Urinary bladder (tissue), 4 donors: Measurements from ENCODE around the gene LIN7A. TPM values are rescaled to one million over a fixed set of nuclear protein-coding genes. Genes with fewer than 3 reads are reported as not detected.
A peak's percentile ranks its signal among the peaks of the same experiment; 100 is the strongest.

Experiments
- DNase-seq: peaks from one replicate; pipeline ENCODE4 v3.0.0-alpha.2; 2015; ENCODE audit errors: extremely low spot score
- H3K27ac ChIP-seq: one replicate; pipeline ENCODE4 v1.5.1; 2013; ENCODE audit warnings: low read depth, mild to moderate bottlenecking, moderate library complexity
- H3K36me3 ChIP-seq: one replicate; pipeline ENCODE4 v1.6.1; 2013; ENCODE audit warnings: mild to moderate bottlenecking, moderate library complexity; ENCODE audit not compliant: insufficient read depth
- H3K4me1 ChIP-seq: one replicate; pipeline ENCODE4 v1.6.1; 2013; ENCODE audit warnings: mild to moderate bottlenecking, moderate library complexity; ENCODE audit not compliant: insufficient read depth
- H3K4me3 ChIP-seq: one replicate; pipeline ENCODE4 v1.5.1; 2013; ENCODE audit warnings: low read depth, low read length
- WGBS: extraction: QIAGEN DNeasy Blood & Tissue Kit; methylation state at CpG from one replicate; pipeline ENCODE4 v1.1.7; 2013; 5-methylcytosine and 5-hydroxymethylcytosine counted together
- polyA plus RNA-seq: library from polyadenylated mRNA; stranded (reverse); fragments of 200-250 nt; gene quantifications from one replicate; pipeline ENCODE4 v1.2.3, GENCODE V29; 2013
- total RNA-seq: library from RNA; depleted of rRNA; stranded (reverse); fragments of >200 nt; gene quantifications from one replicate; pipeline ENCODE4 v1.2.3, GENCODE V29; 2014
- donor health status: healthy with polysubstance abuse.
- donor health status: healthy.

LIN7A gene
- total and polyA plus RNA-seq, 2 donors = 6.2 to 31.2 TPM

DNA sequence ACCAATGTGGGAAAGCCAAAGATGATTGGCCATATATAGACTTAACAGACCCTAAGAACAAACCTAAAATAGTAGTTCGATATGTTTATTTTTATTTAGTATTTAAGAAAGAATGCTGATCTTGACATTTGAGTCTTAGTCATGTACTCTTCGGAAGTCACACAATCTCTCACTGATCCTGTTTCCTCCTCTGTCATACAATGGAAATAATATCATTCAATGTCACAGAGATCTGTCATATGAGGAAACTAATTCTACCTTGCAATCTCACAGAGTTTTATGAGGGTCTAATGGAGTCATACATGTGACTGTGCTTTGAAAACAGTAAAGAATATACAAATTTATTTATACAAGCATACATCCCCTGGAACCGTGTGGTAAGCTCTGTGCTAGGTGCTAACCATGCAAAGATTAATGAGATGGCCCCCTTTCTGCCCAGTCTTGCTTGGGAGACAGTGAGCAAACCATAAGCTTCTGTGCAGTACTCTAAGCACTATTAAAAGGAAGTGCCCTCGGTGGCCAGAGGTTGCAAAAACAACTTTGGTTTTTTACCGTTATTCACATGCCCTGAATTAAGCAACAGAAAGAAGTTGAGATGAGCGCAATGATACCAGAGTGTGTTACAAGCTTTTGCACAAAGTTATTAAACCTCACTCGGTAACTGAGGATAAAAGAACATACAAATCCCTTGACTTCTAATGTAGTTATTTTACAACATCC, 1.7 kb upstream of the LIN7A start:
- H3K4me1 ChIP-seq = no peaks in the 10 kb centered on the region
- no peaks in the 10 kb centered on the region for H3K36me3 ChIP-seq
- H3K4me3 ChIP-seq = no peak overlapping the region
- WGBS = 69% methylated on average over 7 of the region's 7 CpGs
- DNase-seq = no peak
- no peak overlapping the region for H3K27ac ChIP-seq

DNA sequence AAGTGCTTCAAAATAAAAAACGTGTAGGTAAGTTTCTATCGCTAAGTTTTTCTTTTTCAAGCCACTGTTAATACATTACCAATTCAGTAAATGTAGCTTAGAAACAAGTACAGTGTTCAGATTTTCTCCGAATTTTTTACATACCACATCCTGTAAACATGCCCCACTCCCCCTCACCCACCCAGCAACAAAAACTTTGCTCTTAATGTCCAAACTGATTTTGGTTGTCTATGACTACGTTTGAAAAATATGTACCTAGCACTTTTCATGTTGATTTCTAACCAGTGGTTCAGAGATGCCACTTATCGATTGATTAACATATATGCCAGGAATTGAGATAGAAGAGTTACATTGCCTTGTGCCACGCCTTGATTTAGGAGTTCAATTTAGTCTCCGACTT, 663 bp upstream of the LIN7A start:
- 80% methylated on average over 7 of the region's 7 CpGs for WGBS
- Histone ChIP-seq H3K4me1 (no peaks in the 10 kb centered on the region), H3K36me3 (no peaks in the 10 kb centered on the region), H3K4me3 (no peak overlapping the region), H3K27ac (no peak overlapping the region)
- no peak for DNase-seq

DNA sequence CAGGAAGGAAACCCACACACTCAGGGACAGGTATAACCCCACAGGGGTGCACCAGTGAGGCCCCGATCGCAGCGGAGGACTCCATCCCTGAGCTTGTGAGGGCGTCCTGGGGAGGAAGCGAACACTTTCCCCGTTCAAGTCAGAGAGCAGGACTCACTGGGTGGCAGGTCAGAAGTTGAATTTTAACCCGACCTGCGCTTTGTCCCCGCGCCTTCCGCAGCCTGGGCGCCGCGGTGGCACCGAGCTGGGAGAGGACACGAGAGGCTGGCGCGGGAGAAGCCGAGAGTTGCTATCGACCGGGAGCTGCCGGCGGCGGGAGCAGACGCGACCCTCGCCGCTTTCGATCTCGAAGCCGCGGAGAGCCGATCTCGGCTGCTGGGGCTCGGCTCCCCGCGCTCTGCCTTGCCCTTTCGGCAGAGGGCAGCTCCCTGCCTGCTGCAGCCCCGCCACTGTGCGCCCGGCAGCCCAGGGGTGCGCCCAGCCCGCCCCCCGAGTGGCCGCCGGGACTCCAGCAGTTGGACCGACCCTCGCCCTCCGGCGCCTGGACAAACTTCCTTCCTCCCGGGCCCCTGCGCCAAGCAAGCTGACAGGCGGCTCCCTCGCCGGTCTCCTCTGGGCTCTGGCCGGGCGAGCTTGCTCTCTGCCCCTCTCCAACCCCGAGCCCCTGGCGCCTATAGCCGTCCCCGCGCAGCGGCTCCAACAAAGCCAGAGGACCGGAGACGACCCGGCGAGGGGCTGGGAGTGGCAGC, 918 bp downstream of the LIN7A start:
- peak overlapping the region; percentile 66 for H3K4me3 ChIP-seq
- H3K27ac ChIP-seq = peak overlapping the region; percentile 82
- no peaks in the 10 kb centered on the region for H3K36me3 ChIP-seq
- under 1% methylated on average over 67 of the region's 67 CpGs for WGBS
- DNase-seq = no peak
- no peaks in the 10 kb centered on the region for H3K4me1 ChIP-seq

DNA sequence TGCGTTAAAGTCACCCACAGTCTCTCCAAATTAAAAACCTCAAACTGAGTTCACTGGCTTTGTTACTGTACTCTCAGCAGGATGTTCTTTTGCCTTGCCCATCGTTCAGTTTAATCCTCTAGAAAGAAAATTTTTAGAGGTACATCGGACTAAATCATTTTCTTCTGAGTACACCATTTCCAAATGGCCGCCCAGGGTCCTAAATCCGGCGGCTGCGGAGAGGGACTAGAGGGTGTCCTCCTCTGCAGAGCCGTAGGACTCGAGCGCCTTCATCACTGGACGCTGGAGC, 1.4 kb downstream of the LIN7A start:
- Histone ChIP-seq H3K4me3 (peak overlapping the region; percentile 66), H3K27ac (no peak overlapping the region), H3K4me1 (no peaks in the 10 kb centered on the region), H3K36me3 (no peaks in the 10 kb centered on the region)
- DNase-seq = no peak
- whole genome bisulfite sequencing = 2% methylated on average over 11 of the region's 11 CpGs

DNA sequence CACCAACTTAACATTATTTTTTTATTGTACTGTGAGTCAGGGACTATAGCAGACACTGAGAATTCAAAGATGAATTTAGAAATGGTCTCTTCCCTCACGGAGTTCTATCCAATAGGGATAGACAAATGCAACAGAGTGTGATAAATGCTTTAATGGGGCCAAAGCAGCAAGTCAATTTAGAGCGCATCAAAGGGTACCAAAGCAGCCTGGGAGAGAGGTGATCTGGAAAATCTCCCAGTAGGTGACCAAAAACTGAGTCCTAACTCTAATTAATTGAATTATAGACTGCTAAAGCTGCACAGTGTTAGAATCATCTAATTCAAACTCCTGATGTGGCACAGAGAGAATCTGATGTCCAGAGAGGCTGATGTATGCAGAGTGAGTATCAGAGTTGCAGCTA, 2.6 kb downstream of the LIN7A start:
- no peak for DNase-seq
- Histone ChIP-seq H3K27ac (no peak overlapping the region), H3K4me3 (no peak overlapping the region), H3K36me3 (no peaks in the 10 kb centered on the region), H3K4me1 (no peaks in the 10 kb centered on the region)
- WGBS = 93% methylated on average over 2 of the region's 2 CpGs

DNA sequence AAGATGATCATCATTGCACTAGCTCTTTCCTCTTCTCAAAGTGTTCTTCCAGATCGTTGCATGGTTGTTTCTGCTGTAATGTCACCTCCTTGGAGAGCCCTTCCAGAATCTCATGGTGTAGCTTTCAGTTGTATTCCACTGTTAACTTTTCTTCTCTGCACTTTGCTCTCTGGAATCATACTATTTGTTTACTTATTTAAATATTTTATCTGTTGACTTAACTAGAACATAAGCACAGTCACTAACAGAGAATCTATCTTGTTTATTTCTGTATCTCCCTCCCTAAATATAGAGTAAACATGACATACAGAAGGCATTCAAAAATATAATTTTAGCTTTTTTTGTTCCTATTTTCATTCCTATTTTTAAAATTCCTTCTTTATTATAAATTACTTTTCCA, 11.8 kb downstream of the LIN7A start:
- DNase-seq = no peak
- no peaks in the 10 kb centered on the region for H3K36me3 ChIP-seq
- WGBS = 70% methylated on average over 1 of the region's 1 CpG
- no peak overlapping the region for H3K27ac ChIP-seq
- H3K4me1 ChIP-seq = no peaks in the 10 kb centered on the region
- H3K4me3 ChIP-seq = no peak overlapping the region

DNA sequence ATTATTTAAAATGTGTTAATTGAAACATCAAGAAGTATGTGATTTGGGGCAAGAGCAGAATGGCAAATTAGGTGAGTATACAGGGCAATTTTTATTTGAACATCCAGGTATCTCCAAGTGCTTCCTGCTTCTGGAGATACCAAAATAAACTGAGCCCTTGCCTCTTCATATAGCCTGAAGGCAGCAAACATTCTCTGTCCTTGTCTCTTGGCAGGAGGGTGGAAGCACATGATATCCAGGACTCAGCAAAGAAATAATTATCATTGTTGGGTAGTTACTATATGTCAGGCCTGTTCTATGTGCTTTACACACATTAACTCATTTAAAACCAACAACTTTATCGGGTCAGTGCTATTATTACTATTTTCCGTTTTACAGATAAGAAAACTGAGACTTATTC, 12.5 kb downstream of the LIN7A start:
- H3K4me3 ChIP-seq = no peak overlapping the region
- H3K4me1 ChIP-seq = no peaks in the 10 kb centered on the region
- H3K36me3 ChIP-seq = no peaks in the 10 kb centered on the region
- no peak overlapping the region for H3K27ac ChIP-seq
- WGBS = 76% methylated on average over 2 of the region's 2 CpGs
- no peak for DNase-seq

DNA sequence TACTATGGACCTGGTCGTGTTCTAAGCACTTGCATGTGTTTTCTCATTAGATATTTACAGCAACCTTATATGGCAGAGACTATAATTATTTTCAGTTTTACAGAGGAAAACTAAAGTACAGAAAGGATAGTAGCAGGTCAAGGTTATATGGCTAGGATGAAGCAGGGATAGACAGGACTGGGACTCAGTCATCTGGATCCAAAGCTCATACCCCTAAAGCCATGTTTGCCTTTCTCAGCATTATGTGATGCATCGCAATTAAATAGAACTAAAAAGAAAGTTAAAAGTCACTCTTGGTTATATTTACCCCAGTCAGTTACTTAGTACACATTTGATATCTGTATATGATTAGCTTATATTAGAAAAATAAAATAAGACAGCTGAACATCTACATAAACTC, 13.3 kb downstream of the LIN7A start:
- no peak overlapping the region for H3K4me3 ChIP-seq
- no peak overlapping the region for H3K27ac ChIP-seq
- no peaks in the 10 kb centered on the region for H3K4me1 ChIP-seq
- no peaks in the 10 kb centered on the region for H3K36me3 ChIP-seq
- DNase-seq = no peak
- WGBS = 92% methylated on average over 2 of the region's 2 CpGs

DNA sequence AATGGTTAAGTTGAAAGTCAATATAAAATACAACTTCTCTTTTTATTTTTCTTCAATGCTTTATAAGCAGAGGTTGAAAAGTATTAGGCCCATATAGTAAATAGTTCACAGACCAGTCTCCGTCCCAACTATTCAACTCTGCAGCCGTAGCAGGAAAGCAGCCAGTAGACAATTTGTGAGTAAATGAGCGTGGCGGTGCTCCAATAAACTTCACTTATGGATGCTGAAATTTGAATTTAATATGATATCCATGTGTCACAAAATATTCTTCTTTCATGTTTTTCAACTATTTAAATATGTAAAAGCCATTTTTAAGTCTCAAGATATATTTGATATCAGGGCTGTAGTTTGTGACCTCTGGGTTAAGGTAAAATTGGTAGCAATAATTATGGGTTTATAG, 17.7 kb downstream of the LIN7A start:
- Histone ChIP-seq H3K36me3 (no peaks in the 10 kb centered on the region), H3K4me1 (peaks cover 2% of the 10 kb centered on the region), H3K4me3 (no peak overlapping the region), H3K27ac (no peak overlapping the region)
- no peak for DNase-seq
- WGBS = 98% methylated on average over 4 of the region's 4 CpGs

DNA sequence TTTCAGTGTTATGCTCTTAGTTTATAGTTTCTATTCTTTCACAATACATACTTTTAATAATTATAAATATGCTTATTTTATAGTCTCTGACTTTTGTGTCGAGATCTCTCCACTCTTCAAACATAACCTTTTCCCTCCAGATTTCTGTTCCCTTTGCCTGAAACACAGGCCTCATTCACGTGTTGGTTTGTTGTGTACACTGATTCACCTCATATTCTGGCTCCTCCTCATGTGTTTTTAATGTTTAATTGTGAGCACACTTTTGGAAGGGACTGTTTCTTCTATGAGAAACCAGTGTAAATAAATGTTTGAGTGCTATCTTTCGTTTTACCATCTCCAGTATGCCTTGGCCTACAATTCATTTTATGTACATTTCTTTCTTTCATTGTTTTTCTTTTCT, 20.1 kb downstream of the LIN7A start:
- Histone ChIP-seq H3K4me1 (peaks cover 2% of the 10 kb centered on the region), H3K36me3 (no peaks in the 10 kb centered on the region), H3K27ac (no peak overlapping the region), H3K4me3 (no peak overlapping the region)
- no peak for DNase-seq
- 87% methylated on average over 3 of the region's 3 CpGs for WGBS

DNA sequence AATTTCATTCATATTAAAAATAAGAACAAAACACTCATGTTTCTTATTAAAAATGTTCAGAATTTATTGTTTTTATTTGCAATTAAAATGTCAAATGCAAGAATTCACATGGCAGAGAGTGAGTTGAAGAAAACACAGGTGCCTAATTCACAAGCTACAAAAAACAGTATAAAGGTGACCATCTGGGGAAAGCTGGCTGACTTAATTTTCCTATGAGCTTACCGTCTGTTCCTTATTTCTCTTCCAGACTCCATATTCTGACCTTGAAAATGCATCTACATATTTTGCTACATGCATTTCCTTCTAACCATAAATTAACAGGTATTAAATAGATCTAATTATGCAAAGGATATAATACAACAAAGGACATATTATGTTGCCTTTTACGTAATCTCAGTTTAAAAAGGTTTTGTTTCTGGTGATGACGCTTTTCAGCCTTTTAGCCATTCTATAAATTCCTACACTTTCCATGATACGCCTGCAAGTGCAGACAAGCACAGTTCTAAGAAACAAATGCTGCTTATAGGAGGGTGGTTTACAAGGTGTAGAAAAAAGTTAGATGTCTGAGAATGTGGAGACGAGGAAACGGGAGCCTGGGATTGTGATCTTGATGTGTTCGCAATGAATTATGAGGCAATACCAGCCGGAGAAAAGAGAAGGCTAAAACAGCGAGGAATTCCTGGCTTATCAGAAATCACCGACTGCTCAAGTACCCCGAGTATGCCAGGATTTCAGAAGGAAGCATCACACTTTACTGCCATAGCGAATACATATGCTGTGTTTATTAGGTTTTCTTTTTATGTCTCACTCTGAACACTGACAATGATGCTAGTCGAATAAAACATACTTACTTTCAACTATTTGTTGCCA, 24.6 kb downstream of the LIN7A start:
- H3K4me1 ChIP-seq = no peaks in the 10 kb centered on the region
- no peak for DNase-seq
- no peak overlapping the region for H3K27ac ChIP-seq
- no peaks in the 10 kb centered on the region for H3K36me3 ChIP-seq
- 50% methylated on average over 13 of the region's 13 CpGs for WGBS
- H3K4me3 ChIP-seq = no peak overlapping the region

DNA sequence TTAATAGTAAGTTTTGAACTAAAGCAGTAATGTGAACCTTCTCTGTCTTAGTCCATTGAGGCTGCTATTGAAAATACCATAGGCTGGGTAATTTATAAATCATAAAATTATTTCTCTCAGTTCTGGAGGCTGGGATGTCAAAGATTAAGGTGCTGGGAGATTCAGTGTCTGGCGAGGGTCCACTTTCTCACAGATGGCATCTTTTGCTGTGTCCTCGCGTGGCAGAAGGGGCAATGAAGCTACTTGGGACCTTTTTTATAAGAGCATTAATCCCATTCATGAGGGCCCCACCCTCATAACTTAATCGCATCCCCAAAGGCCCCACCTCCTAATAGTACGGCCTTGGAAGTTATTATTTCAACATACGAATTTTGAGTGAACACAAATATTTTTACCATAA, 28.4 kb downstream of the LIN7A start:
- no peaks in the 10 kb centered on the region for H3K36me3 ChIP-seq
- 96% methylated on average over 6 of the region's 6 CpGs for WGBS
- H3K4me1 ChIP-seq = no peaks in the 10 kb centered on the region
- DNase-seq = no peak
- no peak overlapping the region for H3K4me3 ChIP-seq
- no peak overlapping the region for H3K27ac ChIP-seq

DNA sequence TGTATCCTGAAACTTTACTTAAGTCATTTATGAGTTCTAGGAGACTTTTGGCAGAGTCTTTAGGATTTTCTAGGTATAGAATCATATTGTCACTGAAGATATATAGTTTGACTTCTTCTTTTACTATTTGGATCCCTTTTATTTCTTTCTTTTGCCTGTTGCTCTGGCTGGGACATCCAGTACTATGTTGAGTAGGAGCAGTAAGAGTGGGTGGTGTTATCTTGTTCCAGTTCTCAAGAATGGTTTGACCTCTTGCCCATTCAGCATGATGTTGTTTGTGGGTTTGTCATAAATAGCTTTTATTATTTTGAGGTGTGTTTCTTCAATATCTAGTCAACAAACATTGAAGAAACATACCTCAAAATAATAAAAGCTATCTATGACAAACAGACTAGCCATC, 35.0 kb downstream of the LIN7A start:
- Histone ChIP-seq H3K4me3 (no peak overlapping the region), H3K36me3 (no peaks in the 10 kb centered on the region), H3K4me1 (no peaks in the 10 kb centered on the region), H3K27ac (no peak overlapping the region)
- DNase-seq = no peak

DNA sequence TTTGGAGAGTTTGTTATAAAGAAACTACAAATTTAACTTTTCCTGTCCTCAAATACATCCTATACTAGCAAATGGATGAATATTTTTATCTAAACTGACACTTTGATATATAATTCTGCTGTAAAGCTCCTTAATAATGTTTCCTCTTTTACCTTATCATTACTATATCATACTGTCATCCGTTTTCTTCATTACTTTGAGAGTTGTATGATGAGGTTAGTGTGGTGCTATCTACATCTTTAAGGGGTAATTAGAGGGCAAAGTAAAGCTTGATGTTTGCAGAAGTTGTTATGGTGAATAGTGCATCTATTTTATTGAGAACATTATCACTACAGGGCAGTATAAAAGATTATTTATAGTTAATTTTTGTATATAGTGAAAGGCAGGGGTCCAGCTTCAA, 36.1 kb downstream of the LIN7A start:
- 50% methylated on average over 1 of the region's 1 CpG for WGBS
- Histone ChIP-seq H3K36me3 (no peaks in the 10 kb centered on the region), H3K4me3 (no peak overlapping the region), H3K4me1 (no peaks in the 10 kb centered on the region), H3K27ac (no peak overlapping the region)
- no peak for DNase-seq
